Activated naive CD8-positive, alpha-beta T cell (primary cell): ENCODE results near the gene PDLIM3.
"Not testable (repeated sequence)": the region's sequence is repeated elsewhere in the genome, so short reads cannot be mapped to it uniquely, and the experiment has no call there.

Experiments used
- H3K27ac Mint-ChIP-seq: one replicate; pipeline ENCODE4 v1.8.0; 2021; ENCODE audit warnings: mixed read lengths
- H3K27me3 Mint-ChIP-seq: one replicate; pipeline ENCODE4 v1.8.0; 2021; ENCODE audit warnings: mixed read lengths
- H3K36me3 Mint-ChIP-seq: one replicate; pipeline ENCODE4 v1.8.0; 2021; ENCODE audit warnings: mixed read lengths
- H3K4me1 Mint-ChIP-seq: one replicate; pipeline ENCODE4 v1.8.0; 2021; ENCODE audit warnings: low read depth, mixed read lengths
- H3K4me3 Mint-ChIP-seq: one replicate; pipeline ENCODE4 v1.8.0; 2021; ENCODE audit warnings: mild to moderate bottlenecking, mixed read lengths
- H3K9me3 Mint-ChIP-seq: one replicate; pipeline ENCODE4 v1.8.0; 2021; ENCODE audit warnings: low read depth, mixed read lengths

Gene PDLIM3

GRCh38 chr4:185564349-185564748 is 29.0 kb upstream of the PDLIM3 start:
- Mint-ChIP-seq H3K9me3 (peaks cover 3% of the 10 kb centered on the region), H3K36me3 (no peaks in the 10 kb centered on the region), H3K27me3 (peaks cover 4% of the 10 kb centered on the region), H3K4me1 (no peaks in the 10 kb centered on the region), H3K4me3 (no peak overlapping the region), H3K27ac (no peak overlapping the region)

- H3K27ac Mint-ChIP-seq = no peak overlapping the region
- H3K27me3 Mint-ChIP-seq = peaks cover 9% of the 10 kb centered on the region
Observed at GRCh38 chr4:185562531-185562930, 27.2 kb upstream of the PDLIM3 start.

GRCh38 chr4:185560316-185560715 is 25.0 kb upstream of the PDLIM3 start:
- Mint-ChIP-seq H3K27ac (no peak overlapping the region), H3K4me3 (no peak overlapping the region), H3K9me3 (no peaks in the 10 kb centered on the region), H3K27me3 (peaks cover 13% of the 10 kb centered on the region), H3K4me1 (no peaks in the 10 kb centered on the region), H3K36me3 (no peaks in the 10 kb centered on the region)

More at GRCh38 chr4:185562531-185562930, 27.2 kb upstream of the PDLIM3 start:
- H3K36me3 Mint-ChIP-seq = no peaks in the 10 kb centered on the region
- no peaks in the 10 kb centered on the region for H3K4me1 Mint-ChIP-seq
- H3K4me3 Mint-ChIP-seq = no peak overlapping the region
- H3K9me3 Mint-ChIP-seq = peaks cover 3% of the 10 kb centered on the region

GRCh38 chr4:185559915-185560281 is 24.6 kb upstream of the PDLIM3 start:
- H3K27ac Mint-ChIP-seq = no peak overlapping the region
- H3K9me3 Mint-ChIP-seq = no peaks in the 10 kb centered on the region
- H3K4me1 Mint-ChIP-seq = no peaks in the 10 kb centered on the region
- no peaks in the 10 kb centered on the region for H3K36me3 Mint-ChIP-seq
- no peak overlapping the region for H3K4me3 Mint-ChIP-seq
- H3K27me3 Mint-ChIP-seq = peaks cover 13% of the 10 kb centered on the region

- H3K4me3 Mint-ChIP-seq, H3K9me3 Mint-ChIP-seq, H3K36me3 Mint-ChIP-seq, H3K4me1 Mint-ChIP-seq, H3K27ac Mint-ChIP-seq: not testable (repeated sequence)
- H3K27me3 Mint-ChIP-seq = peaks cover 13% of the 10 kb centered on the region
Observed at GRCh38 chr4:185559251-185559914, 24.1 kb upstream of the PDLIM3 start.

- Mint-ChIP-seq H3K36me3 (no peaks in the 10 kb centered on the region), H3K27ac (no peak overlapping the region), H3K4me1 (no peaks in the 10 kb centered on the region), H3K4me3 (no peak overlapping the region), H3K9me3 (no peaks in the 10 kb centered on the region), H3K27me3 (peaks cover 11% of the 10 kb centered on the region)
Observed at GRCh38 chr4:185554365-185555126, 19.2 kb upstream of the PDLIM3 start.

- Mint-ChIP-seq H3K9me3 (no peaks in the 10 kb centered on the region), H3K27ac (no peak overlapping the region), H3K36me3 (no peaks in the 10 kb centered on the region), H3K27me3 (peaks cover 6% of the 10 kb centered on the region), H3K4me1 (no peaks in the 10 kb centered on the region), H3K4me3 (no peak overlapping the region)
Observed at GRCh38 chr4:185552254-185552653, 16.9 kb upstream of the PDLIM3 start.

GRCh38 chr4:185550933-185551332 is 15.6 kb upstream of the PDLIM3 start:
- Mint-ChIP-seq H3K27ac (no peak overlapping the region), H3K9me3 (no peaks in the 10 kb centered on the region), H3K36me3 (no peaks in the 10 kb centered on the region), H3K4me1 (no peaks in the 10 kb centered on the region), H3K27me3 (peaks cover 4% of the 10 kb centered on the region), H3K4me3 (no peak overlapping the region)

- Mint-ChIP-seq H3K4me3 (no peak overlapping the region), H3K4me1 (no peaks in the 10 kb centered on the region), H3K36me3 (no peaks in the 10 kb centered on the region), H3K27ac (no peak overlapping the region), H3K9me3 (no peaks in the 10 kb centered on the region), H3K27me3 (peaks cover 2% of the 10 kb centered on the region)
Observed at GRCh38 chr4:185549095-185549639, 13.9 kb upstream of the PDLIM3 start.

GRCh38 chr4:185548587-185548986 is 13.3 kb upstream of the PDLIM3 start:
- Mint-ChIP-seq H3K27ac (no peak overlapping the region), H3K4me1 (no peaks in the 10 kb centered on the region), H3K27me3 (peaks cover 2% of the 10 kb centered on the region), H3K4me3 (no peak overlapping the region), H3K9me3 (no peaks in the 10 kb centered on the region), H3K36me3 (no peaks in the 10 kb centered on the region)

- Mint-ChIP-seq H3K27me3 (peaks cover 3% of the 10 kb centered on the region), H3K4me1 (no peaks in the 10 kb centered on the region), H3K9me3 (no peaks in the 10 kb centered on the region), H3K27ac (no peak overlapping the region), H3K4me3 (no peak overlapping the region), H3K36me3 (no peaks in the 10 kb centered on the region)
Observed at GRCh38 chr4:185546335-185546734, 11.0 kb upstream of the PDLIM3 start.

- Mint-ChIP-seq H3K36me3 (no peaks in the 10 kb centered on the region), H3K4me1 (no peaks in the 10 kb centered on the region), H3K27ac (no peak overlapping the region), H3K9me3 (no peaks in the 10 kb centered on the region), H3K4me3 (no peak overlapping the region), H3K27me3 (peaks cover 2% of the 10 kb centered on the region)
Observed at GRCh38 chr4:185542626-185543315, 7.5 kb upstream of the PDLIM3 start.

- Mint-ChIP-seq H3K4me3 (no peak overlapping the region), H3K27ac (no peak overlapping the region), H3K4me1 (no peaks in the 10 kb centered on the region), H3K27me3 (peaks cover 8% of the 10 kb centered on the region), H3K36me3 (no peaks in the 10 kb centered on the region), H3K9me3 (no peaks in the 10 kb centered on the region)
Observed at GRCh38 chr4:185541251-185541727, 6.0 kb upstream of the PDLIM3 start.

- peaks cover 3% of the 10 kb centered on the region for H3K4me1 Mint-ChIP-seq
Observed at GRCh38 chr4:185540487-185541120, 5.3 kb upstream of the PDLIM3 start.

GRCh38 chr4:185540040-185540439 is 4.7 kb upstream of the PDLIM3 start:
- Mint-ChIP-seq H3K4me3 (no peak overlapping the region), H3K4me1 (peaks cover 3% of the 10 kb centered on the region), H3K27ac (no peak overlapping the region), H3K27me3 (peaks cover 12% of the 10 kb centered on the region), H3K36me3 (no peaks in the 10 kb centered on the region), H3K9me3 (no peaks in the 10 kb centered on the region)

More at GRCh38 chr4:185540487-185541120, 5.3 kb upstream of the PDLIM3 start:
- H3K27ac Mint-ChIP-seq = no peak overlapping the region
- no peak overlapping the region for H3K4me3 Mint-ChIP-seq
- peaks cover 12% of the 10 kb centered on the region for H3K27me3 Mint-ChIP-seq
- no peaks in the 10 kb centered on the region for H3K9me3 Mint-ChIP-seq
- no peaks in the 10 kb centered on the region for H3K36me3 Mint-ChIP-seq
